ENCODE data around the gene NAT14. TPM values are rescaled to one million over a fixed set of nuclear protein-coding genes. Genes with fewer than 3 reads are reported as not detected.

The NAT14 gene
- polyA plus RNA-seq, 1 donor (not counting 4 experiments of a cell fraction or from before 2014, with no cell fraction given): 11.0 TPM

GRCh38 chr19:55489711-55490477 is 4.9 kb downstream of the NAT14 start:
- Histone ChIP-seq H3K4me2 (ENCODE audit: control insufficient read depth, extremely low read depth, insufficient read depth, low read depth, low read length) (no peak overlapping the region), H2AFZ (ENCODE audit: control insufficient read depth, low read length) (no peak overlapping the region), H3K36me3 (ENCODE audit: control insufficient read depth in 2 of 2, extremely low read depth in 1 of 2, insufficient read depth in 2 of 2, low read length in 2 of 2) (peaks cover 0 to 5% of the 10 kb centered on the region in 2 experiments), H3K9me3 (ENCODE audit: control insufficient read depth, low read depth, low read length) (no peaks in the 10 kb centered on the region), H3K9me1 (ENCODE audit: control insufficient read depth, extremely low read depth, insufficient read depth, low read length) (peaks cover 3% of the 10 kb centered on the region), H3K79me2 (ENCODE audit: control insufficient read depth, insufficient read depth, low read length) (no peaks in the 10 kb centered on the region), H3K9ac (ENCODE audit: control insufficient read depth, extremely low read depth, insufficient read depth, low read length) (no peak overlapping the region), H3K27ac (ENCODE audit: control insufficient read depth, insufficient read depth, low read length) (no peak overlapping the region), H4K20me1 (ENCODE audit: control insufficient read depth, extremely low read depth, insufficient read depth, low read length) (no peaks in the 10 kb centered on the region), H3K4me3 (ENCODE audit: control insufficient read depth in 2 of 3, extremely low read depth in 1 of 3, insufficient read depth in 2 of 3, low read depth in 1 of 3, low read length in 3 of 3) (no peak overlapping the region), H3K4me1 (ENCODE audit: control insufficient read depth, extremely low read depth, insufficient read depth, low read length) (peaks cover 28% of the 10 kb centered on the region), H3K27me3 (ENCODE audit: control insufficient read depth, extremely low read depth, insufficient read depth, low read length) (peaks cover 40% of the 10 kb centered on the region)
- dilution Hi-C loops (cut with MboI; ENCODE audit: extremely low pct_ligation_motif_present, low sequenced_read_pairs): no loop called here
- TF ChIP-seq EZH2 (IDR thresholded peaks at IDR 0.05; ENCODE audit: low read length) (no peak), CTCF (optimal IDR thresholded peaks at IDR 0.05 in 1 of 3, IDR thresholded peaks at IDR 0.05 in 1 of 3, conservative IDR thresholded peaks at IDR 0.05 in 1 of 3; ENCODE audit: extremely low read depth in 1 of 3, insufficient read depth in 2 of 3, low read length in 3 of 3) (no peak)
- FAIRE-seq (no peak), DNase-seq (ENCODE audit: low read depth, low spot score) (no peak)

GRCh38 chr19:55490478-55491432 is 5.8 kb downstream of the NAT14 start:
- Histone ChIP-seq H3K4me2 (ENCODE audit: control insufficient read depth, extremely low read depth, insufficient read depth, low read depth, low read length) (no peak overlapping the region), H3K79me2 (ENCODE audit: control insufficient read depth, insufficient read depth, low read length) (no peaks in the 10 kb centered on the region), H2AFZ (ENCODE audit: control insufficient read depth, low read length) (no peak overlapping the region), H3K4me1 (ENCODE audit: control insufficient read depth, extremely low read depth, insufficient read depth, low read length) (peaks cover 28% of the 10 kb centered on the region), H3K9me1 (ENCODE audit: control insufficient read depth, extremely low read depth, insufficient read depth, low read length) (peaks cover 3% of the 10 kb centered on the region), H3K4me3 (ENCODE audit: control insufficient read depth in 2 of 3, extremely low read depth in 1 of 3, insufficient read depth in 2 of 3, low read depth in 1 of 3, low read length in 3 of 3) (no peak overlapping the region), H3K36me3 (ENCODE audit: control insufficient read depth in 2 of 2, extremely low read depth in 1 of 2, insufficient read depth in 2 of 2, low read length in 2 of 2) (peaks cover 0 to 5% of the 10 kb centered on the region in 2 experiments), H3K27ac (ENCODE audit: control insufficient read depth, insufficient read depth, low read length) (no peak overlapping the region), H4K20me1 (ENCODE audit: control insufficient read depth, extremely low read depth, insufficient read depth, low read length) (no peaks in the 10 kb centered on the region), H3K27me3 (ENCODE audit: control insufficient read depth, extremely low read depth, insufficient read depth, low read length) (peaks cover 40% of the 10 kb centered on the region), H3K9ac (ENCODE audit: control insufficient read depth, extremely low read depth, insufficient read depth, low read length) (no peak overlapping the region), H3K9me3 (ENCODE audit: control insufficient read depth, low read depth, low read length) (no peaks in the 10 kb centered on the region)
- dilution Hi-C loops (cut with MboI; ENCODE audit: extremely low pct_ligation_motif_present, low sequenced_read_pairs): no loop called here
- TF ChIP-seq CTCF (optimal IDR thresholded peaks at IDR 0.05 in 1 of 3, IDR thresholded peaks at IDR 0.05 in 1 of 3, conservative IDR thresholded peaks at IDR 0.05 in 1 of 3; ENCODE audit: extremely low read depth in 1 of 3, insufficient read depth in 2 of 3, low read length in 3 of 3) (no peak), EZH2 (IDR thresholded peaks at IDR 0.05; ENCODE audit: low read length) (no peak)
- DNase-seq (ENCODE audit: low read depth, low spot score): no peak
- FAIRE-seq: no peak

Measured in keratinocyte (primary cell).